ENCODE data around the gene HOATZ. TPM values are rescaled to one million over a fixed set of nuclear protein-coding genes. Genes with fewer than 3 reads are reported as not detected.

HOATZ gene
- total and polyA plus RNA-seq, 7 donors = not detected

GRCh38 chr11:111502611-111503010 is 12.0 kb upstream of the HOATZ start:
- no peak overlapping the region for H3K4me3 ChIP-seq
- H3K36me3 ChIP-seq = no peaks in the 10 kb centered on the region
- intact Hi-C loops (cut with DNase I) = no loop called here
- DNase-seq = no peak
- TF ChIP-seq CTCF (IDR thresholded peaks at IDR 0.05) (no peak), EP300 (IDR thresholded peaks at IDR 0.05) (no peak), POLR2A (IDR thresholded peaks at IDR 0.05) (no peak), POLR2AphosphoS5 (IDR thresholded peaks at IDR 0.05) (no peak)
- no peaks in the 10 kb centered on the region for H3K9me3 ChIP-seq
- no peaks in the 10 kb centered on the region for H3K27me3 ChIP-seq
- H3K4me1 ChIP-seq = no peaks in the 10 kb centered on the region
- 30 to 64% methylated on average over 1 of the region's 1 CpG for WGBS, 2 donors
- no peak overlapping the region for H3K27ac ChIP-seq

DNA sequence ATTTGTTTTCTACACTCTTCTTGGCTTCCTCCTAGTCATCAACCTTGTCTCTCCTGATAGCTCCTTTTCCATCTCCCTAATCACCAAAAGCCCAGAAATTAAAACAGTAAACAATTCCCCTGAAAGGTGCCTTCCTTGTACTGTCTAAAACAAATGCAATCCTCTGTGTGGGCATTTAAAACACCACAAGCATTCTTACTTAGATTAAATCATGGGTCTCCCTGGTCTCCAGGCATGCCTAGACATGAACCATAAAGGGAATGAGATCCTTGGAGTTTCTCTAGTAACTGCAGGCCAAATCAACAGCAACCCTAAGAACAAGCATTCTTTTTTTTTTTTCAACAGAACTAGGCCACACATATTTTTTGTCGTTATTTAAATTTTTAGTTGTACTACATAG is 4.3 kb upstream of the HOATZ start:
- TF ChIP-seq POLR2A (IDR thresholded peaks at IDR 0.05) (no peak), CTCF (IDR thresholded peaks at IDR 0.05) (no peak), POLR2AphosphoS5 (IDR thresholded peaks at IDR 0.05) (no peak), EP300 (IDR thresholded peaks at IDR 0.05) (no peak)
- Histone ChIP-seq H3K4me1 (peaks cover 0 to 17% (median 13%) of the 10 kb centered on the region in 4 donors), H3K36me3 (no peaks in the 10 kb centered on the region), H3K27me3 (peaks cover 6 to 50% (median 20%) of the 10 kb centered on the region in 3 donors), H3K27ac (no peak overlapping the region), H3K4me3 (no peak overlapping the region), H3K9me3 (no peaks in the 10 kb centered on the region)
- no peak for DNase-seq
- intact Hi-C loops (cut with DNase I) = no loop called here
- 94 to 97% methylated on average over 1 of the region's 1 CpG for WGBS, 2 donors

DNA sequence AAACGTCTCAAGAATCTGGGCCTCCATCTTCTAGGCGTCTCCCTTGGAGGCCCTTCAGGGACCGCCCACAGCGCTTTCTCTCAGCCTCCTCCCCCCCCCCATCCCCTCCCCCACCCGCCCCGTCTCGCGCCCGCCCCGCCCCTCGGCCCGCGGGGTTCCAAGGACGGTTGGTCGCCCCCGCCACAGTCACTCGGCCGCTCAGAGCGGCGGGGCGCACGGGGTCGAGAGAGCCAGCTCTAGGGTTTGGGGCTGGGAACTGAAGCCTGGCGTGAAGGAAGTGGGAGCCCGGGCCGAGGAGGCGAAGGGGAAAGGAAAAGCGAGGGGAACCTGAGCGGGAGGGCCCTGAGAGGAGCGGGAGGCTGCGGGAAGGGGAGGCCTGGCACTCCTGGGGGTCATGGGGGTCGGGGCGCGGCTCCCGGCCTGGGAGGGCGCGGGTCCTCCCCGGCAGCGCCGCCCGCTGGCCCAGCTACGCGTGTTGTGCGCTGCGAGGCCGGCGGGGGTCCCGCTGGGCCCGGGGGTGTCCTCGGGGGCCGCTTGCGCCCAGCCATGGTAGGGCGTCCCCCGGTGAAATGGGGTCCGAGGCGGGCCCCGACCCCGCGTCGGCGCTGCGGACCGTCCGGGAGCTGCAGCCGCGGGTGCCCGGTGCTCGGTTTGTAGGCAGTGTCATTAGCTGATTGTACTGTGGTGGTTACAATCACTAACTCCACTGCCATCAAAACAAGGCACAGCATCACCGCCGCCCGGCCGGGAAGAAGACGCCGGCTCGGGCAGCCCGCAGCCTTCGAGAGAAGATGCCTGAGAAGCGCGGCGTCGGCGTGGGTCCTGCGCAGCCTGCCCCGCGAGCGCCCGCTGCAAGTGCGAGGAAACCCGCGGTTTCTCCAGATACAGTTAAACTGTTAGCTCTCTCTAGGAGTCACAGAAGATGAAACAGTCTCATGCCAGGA is 2.0 kb upstream of the HOATZ start, which contains the start of gene BTG4:
Gene BTG4, minus strand, starts transcription at position 91 of the 944 bp plus-strand sequence. CDS start 13,610 bp downstream, outside the sequence.
- intact Hi-C loops (cut with DNase I) = no loop called here
- TF ChIP-seq CTCF (IDR thresholded peaks at IDR 0.05) (no peak), EP300 (IDR thresholded peaks at IDR 0.05) (no peak)
- H3K9me3 ChIP-seq = no peaks in the 10 kb centered on the region
- peaks cover 0 to 17% (median 13%) of the 10 kb centered on the region in 4 donors for H3K4me1 ChIP-seq
- no peak within 1 kb of the TSS for H3K27ac ChIP-seq
- no peaks in the 10 kb centered on the region for H3K36me3 ChIP-seq
- peak within 1 kb of the TSS; percentile 11 to 54 (median 48) for H3K4me3 ChIP-seq
- H3K27me3 ChIP-seq = peaks cover 6 to 50% (median 20%) of the 10 kb centered on the region in 3 donors
- 4% methylated on average over 90 of the region's 90 CpGs for WGBS, 2 donors
- DNase-seq = peak; percentile 51

DNA sequence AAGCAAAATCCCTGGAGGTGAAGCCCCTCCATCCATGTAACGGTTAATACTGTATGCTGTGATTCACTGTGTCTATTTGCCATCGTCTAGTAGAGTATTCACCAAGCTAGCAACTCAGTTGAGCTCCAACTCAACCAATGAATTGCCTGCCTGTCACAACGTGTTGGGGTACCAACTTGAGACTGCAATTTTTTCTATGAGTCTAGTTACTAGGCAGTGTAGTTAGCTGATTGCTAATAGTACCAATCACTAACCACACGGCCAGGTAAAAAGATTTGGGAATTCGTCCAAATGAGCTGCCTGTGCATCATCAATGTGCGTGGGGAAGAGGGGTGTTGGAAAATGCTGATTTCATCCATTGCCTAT is 1.4 kb upstream of the HOATZ start:
- intact Hi-C loops (cut with DNase I) = no loop called here

More for the DNA sequence above, 1.4 kb upstream of the HOATZ start:
- Histone ChIP-seq H3K4me3 (peak overlapping the region in 1 of 4 donors; percentile 54), H3K27ac (no peak overlapping the region), H3K27me3 (peaks cover 6 to 50% (median 20%) of the 10 kb centered on the region in 3 donors), H3K36me3 (no peaks in the 10 kb centered on the region), H3K4me1 (peaks cover 0 to 17% (median 13%) of the 10 kb centered on the region in 4 donors), H3K9me3 (no peaks in the 10 kb centered on the region)
- 17 to 35% methylated on average over 6 of the region's 6 CpGs for WGBS, 2 donors
- TF ChIP-seq CTCF (IDR thresholded peaks at IDR 0.05) = no peak
- TF ChIP-seq POLR2A (IDR thresholded peaks at IDR 0.05) = no peak
- TF ChIP-seq EP300 (IDR thresholded peaks at IDR 0.05) = no peak
- no peak for TF ChIP-seq POLR2AphosphoS5 (IDR thresholded peaks at IDR 0.05)
- DNase-seq = no peak
